Keratinocyte (primary cell): ENCODE measurements around the gene OR2S2. TPM values are rescaled to one million over a fixed set of nuclear protein-coding genes. Genes with fewer than 3 reads are reported as not detected.
A peak's percentile ranks its signal among the peaks of the same experiment; 100 is the strongest.

ENCODE experiments used
- DNase-seq: peaks from one replicate; pipeline ENCODE4 v3.0.0-alpha.2; 2011; ENCODE audit warnings: low read depth, missing footprints, low spot score
- FAIRE-seq: peaks from 2 replicates; lab custom pipeline; 2011; peaks lifted over from hg19 to GRCh38; lab: Jason Lieb, UNC
- H2AFZ ChIP-seq: 2 replicates; pipeline ENCODE4 v1.6.0; 2012; ENCODE audit warnings: low read length, control low read depth, inconsistent platforms; ENCODE audit not compliant: control insufficient read depth
- H3K27ac ChIP-seq: 2 replicates; pipeline ENCODE4 v1.5.1; 2011; ENCODE audit warnings: low read length; ENCODE audit not compliant: control insufficient read depth, insufficient read depth
- H3K27me3 ChIP-seq: 3 replicates; pipeline ENCODE4 v1.6.0; 2011; ENCODE audit warnings: low read length; ENCODE audit not compliant: control insufficient read depth, insufficient read depth; ENCODE audit errors: extremely low read depth
- H3K36me3 ChIP-seq, 2 experiments: 2 replicates in 1 of 2; 3 replicates in 1 of 2; pipeline ENCODE4 v1.5.1; 2011; ENCODE audit warnings: low read length in 2 of 2, mild to moderate bottlenecking in 1 of 2; ENCODE audit not compliant: control insufficient read depth in 2 of 2, insufficient read depth in 2 of 2; ENCODE audit errors: extremely low read depth in 1 of 2
- H3K4me1 ChIP-seq: 3 replicates; pipeline ENCODE4 v1.5.1; 2011; ENCODE audit warnings: low read length; ENCODE audit not compliant: control insufficient read depth, insufficient read depth; ENCODE audit errors: extremely low read depth
- H3K4me2 ChIP-seq: 3 replicates; pipeline ENCODE4 v1.6.0; 2011; ENCODE audit warnings: low read depth, low read length; ENCODE audit not compliant: control insufficient read depth, insufficient read depth; ENCODE audit errors: extremely low read depth
- H3K4me3 ChIP-seq, 3 experiments: fragments of 200-600 bp in 1 of 3; sonication (generic) in 1 of 3; 2 replicates in 2 of 3; 3 replicates in 1 of 3; pipeline ENCODE4 v1.5.1; 2011 to 2016; ENCODE audit warnings: low read length in 3 of 3, mild to moderate bottlenecking in 3 of 3, control low read depth in 2 of 3, inconsistent platforms in 1 of 3, low read depth in 1 of 3, mixed read lengths in 1 of 3, mixed run types in 1 of 3, moderate library complexity in 1 of 3; ENCODE audit not compliant: control insufficient read depth in 2 of 3, insufficient read depth in 2 of 3; ENCODE audit errors: extremely low read depth in 1 of 3
- H3K79me2 ChIP-seq: 2 replicates; pipeline ENCODE4 v1.6.0; 2012; ENCODE audit warnings: low read length; ENCODE audit not compliant: control insufficient read depth, insufficient read depth
- H3K9ac ChIP-seq: 3 replicates; pipeline ENCODE4 v1.6.0; 2011; ENCODE audit warnings: low read length; ENCODE audit not compliant: control insufficient read depth, insufficient read depth; ENCODE audit errors: extremely low read depth
- H3K9me1 ChIP-seq: 3 replicates; pipeline ENCODE4 v1.6.0; 2011; ENCODE audit warnings: low read length; ENCODE audit not compliant: control insufficient read depth, insufficient read depth; ENCODE audit errors: extremely low read depth
- H3K9me3 ChIP-seq: 2 replicates; pipeline ENCODE4 v1.5.1; 2012; ENCODE audit warnings: low read depth, low read length; ENCODE audit not compliant: control insufficient read depth
- H4K20me1 ChIP-seq: 3 replicates; pipeline ENCODE4 v1.6.0; 2011; ENCODE audit warnings: low read length; ENCODE audit not compliant: control insufficient read depth, insufficient read depth; ENCODE audit errors: extremely low read depth
- EZH2 ChIP-seq: IDR thresholded peaks from one replicate; pipeline ENCODE4 v1.6.1; 2012; ENCODE audit warnings: inconsistent platforms, mild to moderate bottlenecking, low read length, moderate library complexity
- dilution Hi-C: fragments of 300-500 bp; cut with MboI; formaldehyde crosslinking; loops from one replicate; pipeline ENCODE4 v1.7.0; 2020; ENCODE audit warnings: low sequenced_read_pairs; ENCODE audit not compliant: extremely low pct_ligation_motif_present
- polyA plus RNA-seq, 5 experiments: library from polyadenylated mRNA; depleted of rRNA in 3 of 5; stranded (reverse) in 3 of 5; stranded (forward) in 1 of 5; unstranded in 1 of 5; fragments of >200 nt; gene quantifications; 1 replicate in 1 of 5; 2 replicates in 3 of 5; 3 replicates in 1 of 5; pipeline versions ENCODE4 v1.2.1 to v1.2.3, GENCODE V29; 2011 to 2012; ENCODE audit warnings: missing spikeins in 2 of 5, low read depth in 1 of 5, low replicate concordance in 1 of 5
- TF ChIP-seq, protein P1 (sequence below), 3 experiments: IDR thresholded peaks in 1 of 3; conservative IDR thresholded peaks in 1 of 3; optimal IDR thresholded peaks in 1 of 3; 2 replicates in 2 of 3; 3 replicates in 1 of 3; pipeline versions ENCODE3 to v1.5.1; 2011; ENCODE audit warnings: low read length in 3 of 3, mild to moderate bottlenecking in 3 of 3, moderate library complexity in 2 of 3, control low read depth in 1 of 3, inconsistent platforms in 1 of 3; ENCODE audit not compliant: insufficient read depth in 2 of 3; ENCODE audit errors: extremely low read depth in 1 of 3

The OR2S2 gene
- polyA plus RNA-seq, 1 donor (not counting 4 experiments of a cell fraction or from before 2014, with no cell fraction given) = not detected

DNA sequence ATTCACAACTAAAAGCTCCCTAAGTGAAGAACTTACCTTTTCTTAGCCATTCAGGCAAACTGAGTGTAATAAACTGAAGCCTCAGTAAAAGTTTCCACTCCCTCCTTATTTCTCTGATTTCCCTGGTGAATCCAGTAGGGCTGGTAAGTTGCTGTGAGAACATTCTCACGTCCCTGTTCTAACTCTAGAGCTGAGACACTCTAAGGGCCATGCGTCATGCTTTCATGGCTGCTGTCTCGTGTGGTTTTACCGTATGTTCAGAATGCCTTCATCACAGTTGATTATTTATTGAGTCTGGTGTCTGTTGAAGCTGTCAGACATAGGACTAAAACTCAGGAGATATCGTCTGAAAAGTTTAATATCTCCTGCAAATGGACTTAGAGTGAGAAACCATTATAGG is 1.3 kb downstream of the OR2S2 start:
- peaks cover 11% of the 10 kb centered on the region for H3K27me3 ChIP-seq
- no peaks in the 10 kb centered on the region for H3K9me1 ChIP-seq
- H3K4me1 ChIP-seq = peaks cover 2% of the 10 kb centered on the region
- no peaks in the 10 kb centered on the region for H3K9me3 ChIP-seq
- dilution Hi-C loops = no loop called here
- TF ChIP-seq, protein P1, sequence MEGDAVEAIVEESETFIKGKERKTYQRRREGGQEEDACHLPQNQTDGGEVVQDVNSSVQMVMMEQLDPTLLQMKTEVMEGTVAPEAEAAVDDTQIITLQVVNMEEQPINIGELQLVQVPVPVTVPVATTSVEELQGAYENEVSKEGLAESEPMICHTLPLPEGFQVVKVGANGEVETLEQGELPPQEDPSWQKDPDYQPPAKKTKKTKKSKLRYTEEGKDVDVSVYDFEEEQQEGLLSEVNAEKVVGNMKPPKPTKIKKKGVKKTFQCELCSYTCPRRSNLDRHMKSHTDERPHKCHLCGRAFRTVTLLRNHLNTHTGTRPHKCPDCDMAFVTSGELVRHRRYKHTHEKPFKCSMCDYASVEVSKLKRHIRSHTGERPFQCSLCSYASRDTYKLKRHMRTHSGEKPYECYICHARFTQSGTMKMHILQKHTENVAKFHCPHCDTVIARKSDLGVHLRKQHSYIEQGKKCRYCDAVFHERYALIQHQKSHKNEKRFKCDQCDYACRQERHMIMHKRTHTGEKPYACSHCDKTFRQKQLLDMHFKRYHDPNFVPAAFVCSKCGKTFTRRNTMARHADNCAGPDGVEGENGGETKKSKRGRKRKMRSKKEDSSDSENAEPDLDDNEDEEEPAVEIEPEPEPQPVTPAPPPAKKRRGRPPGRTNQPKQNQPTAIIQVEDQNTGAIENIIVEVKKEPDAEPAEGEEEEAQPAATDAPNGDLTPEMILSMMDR (optimal IDR thresholded peaks at IDR 0.05 in 1 of 3, IDR thresholded peaks at IDR 0.05 in 1 of 3, conservative IDR thresholded peaks at IDR 0.05 in 1 of 3; ENCODE audit: extremely low read depth in 1 of 3, insufficient read depth in 2 of 3, low read length in 3 of 3) = no peak
- no peaks in the 10 kb centered on the region for H3K36me3 ChIP-seq
- H3K9ac ChIP-seq = no peak overlapping the region
- no peaks in the 10 kb centered on the region for H3K79me2 ChIP-seq
- no peak overlapping the region for H2AFZ ChIP-seq
- H3K4me3 ChIP-seq = no peak overlapping the region
- no peak overlapping the region for H3K4me2 ChIP-seq
- no peaks in the 10 kb centered on the region for H4K20me1 ChIP-seq
- FAIRE-seq (no peak), DNase-seq (no peak)
- no peak overlapping the region for H3K27ac ChIP-seq

DNA sequence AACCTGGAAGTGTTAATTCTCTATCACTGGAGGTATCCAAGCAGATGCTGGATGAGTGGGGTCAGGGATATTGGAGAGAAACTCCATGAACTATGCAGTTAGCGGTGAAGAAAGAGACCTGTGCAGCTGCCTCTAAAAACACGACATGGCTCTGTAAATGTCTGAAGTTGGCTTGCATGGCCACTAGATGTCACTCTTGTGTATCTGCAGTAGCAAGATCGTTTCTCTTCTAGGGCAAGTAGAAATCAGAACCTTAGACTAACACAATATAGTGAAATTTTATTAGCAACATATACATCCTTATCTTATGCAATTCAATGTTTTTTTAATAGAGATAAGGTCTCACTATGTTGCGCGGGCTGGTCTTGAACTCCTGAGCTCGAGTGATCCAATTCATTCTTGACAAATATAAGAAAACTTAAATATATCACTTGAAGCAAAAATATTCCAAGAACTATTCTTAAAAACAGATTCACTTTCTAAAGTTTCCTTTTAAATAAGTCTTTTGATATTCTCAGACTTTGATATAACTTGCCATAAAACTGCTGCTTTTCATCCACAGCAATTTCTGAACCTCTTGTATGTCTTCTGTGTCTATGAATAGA is 2.9 kb downstream of the OR2S2 start:
- DNase-seq (peak; percentile 21), FAIRE-seq (peak; percentile 77)
- H3K9ac ChIP-seq = no peak overlapping the region
- H3K36me3 ChIP-seq = no peaks in the 10 kb centered on the region
- dilution Hi-C loops = no loop called here
- peak overlapping the region; percentile 39 for H2AFZ ChIP-seq
- H3K4me2 ChIP-seq = peak overlapping the region; percentile 11
- no peak overlapping the region for H3K27ac ChIP-seq
- TF ChIP-seq, protein P1 (optimal IDR thresholded peaks at IDR 0.05 in 1 of 3, IDR thresholded peaks at IDR 0.05 in 1 of 3, conservative IDR thresholded peaks at IDR 0.05 in 1 of 3; ENCODE audit: extremely low read depth in 1 of 3, insufficient read depth in 2 of 3, low read length in 3 of 3) = peak; percentile 75 to 82 (median 78)
- no peak for TF ChIP-seq EZH2
- no peak overlapping the region for H3K4me3 ChIP-seq
- H3K79me2 ChIP-seq = no peaks in the 10 kb centered on the region
- no peaks in the 10 kb centered on the region for H3K9me3 ChIP-seq
- peaks cover 4% of the 10 kb centered on the region for H3K4me1 ChIP-seq
- no peaks in the 10 kb centered on the region for H3K9me1 ChIP-seq
- H3K27me3 ChIP-seq = peaks cover 11% of the 10 kb centered on the region
- H4K20me1 ChIP-seq = no peaks in the 10 kb centered on the region
